DOHH2 (cell line): Measurements from ENCODE around the gene CENPC.

Experiments used
- H3F3A ChIP-seq: fragments of 200-600 bp; sonication (generic), shearing (Covaris generic); 2 replicates; pipeline ENCODE4 v1.6.0; 2016; ENCODE audit warnings: antibody characterized with exemption, mild to moderate bottlenecking; ENCODE audit not compliant: control insufficient read depth, insufficient read depth
- H3K27ac ChIP-seq: fragments of 200-600 bp; sonication (generic); 2 replicates; pipeline ENCODE4 v1.5.1; 2014; ENCODE audit warnings: low read depth, mild to moderate bottlenecking, low read length, moderate library complexity
- H3K27me3 ChIP-seq: fragments of 200-600 bp; sonication (generic); 2 replicates; pipeline ENCODE4 v1.6.1; 2014; ENCODE audit warnings: mild to moderate bottlenecking, low read length, mixed read lengths; ENCODE audit not compliant: control insufficient read depth
- H3K36me3 ChIP-seq: fragments of 200-600 bp; sonication (generic); 2 replicates; pipeline ENCODE4 v1.6.1; 2014; ENCODE audit warnings: mild to moderate bottlenecking, low read length, moderate library complexity, mixed read lengths; ENCODE audit not compliant: control insufficient read depth
- H3K4me1 ChIP-seq: fragments of 200-600 bp; sonication (generic); 2 replicates; pipeline ENCODE4 v1.6.1; 2014; ENCODE audit warnings: mild to moderate bottlenecking, low read length, mixed read lengths; ENCODE audit not compliant: control insufficient read depth
- H3K4me2 ChIP-seq: fragments of 200-600 bp; sonication (generic); 2 replicates; pipeline ENCODE4 v1.6.0; 2014; ENCODE audit warnings: mild to moderate bottlenecking, low read length, moderate library complexity
- H3K4me3 ChIP-seq: fragments of 200-600 bp; sonication (generic); 2 replicates; pipeline ENCODE4 v1.5.1; 2014; ENCODE audit warnings: mild to moderate bottlenecking, low read length, mixed read lengths
- H3K79me2 ChIP-seq: fragments of 200-600 bp; sonication (generic); 2 replicates; pipeline ENCODE4 v1.6.1; 2014; ENCODE audit warnings: mild to moderate bottlenecking, low read length, mixed read lengths; ENCODE audit not compliant: control insufficient read depth
- H3K9me2 ChIP-seq: fragments of 200-600 bp; sonication (generic); replicated peaks from 2 replicates; pipeline ENCODE4 v1.6.1; 2014; ENCODE audit warnings: mild to moderate bottlenecking, low read length, mixed read lengths; ENCODE audit not compliant: control insufficient read depth
- H3K9me3 ChIP-seq: fragments of 200-600 bp; sonication (generic); 2 replicates; pipeline ENCODE4 v1.6.1; 2014; ENCODE audit warnings: antibody characterized with exemption, low read length, mixed read lengths; ENCODE audit not compliant: control insufficient read depth, insufficient read depth
- H4K20me1 ChIP-seq: fragments of 200-600 bp; sonication (generic); 2 replicates; pipeline ENCODE4 v1.6.0; 2014; ENCODE audit warnings: low read depth, mild to moderate bottlenecking, antibody characterized with exemption, low read length, moderate library complexity; ENCODE audit not compliant: control insufficient read depth, insufficient read depth
- EZH2phosphoT487 ChIP-seq: fragments of 200-600 bp; sonication (generic); IDR thresholded peaks from 2 replicates; pipeline ENCODE4 v1.6.1; 2017; ENCODE audit warnings: borderline replicate concordance, mild to moderate bottlenecking, antibody characterized with exemption, low read length, moderate library complexity, mixed read lengths
- TF ChIP-seq, protein P1 (sequence below): fragments of 200-600 bp; sonication (generic); IDR thresholded peaks from one replicate; pipeline ENCODE4 v1.5.1; 2014; ENCODE audit warnings: antibody characterized with exemption, mild to moderate bottlenecking, low read depth, low read length; ENCODE audit not compliant: poor library complexity, severe bottlenecking

CENPC gene

DNA sequence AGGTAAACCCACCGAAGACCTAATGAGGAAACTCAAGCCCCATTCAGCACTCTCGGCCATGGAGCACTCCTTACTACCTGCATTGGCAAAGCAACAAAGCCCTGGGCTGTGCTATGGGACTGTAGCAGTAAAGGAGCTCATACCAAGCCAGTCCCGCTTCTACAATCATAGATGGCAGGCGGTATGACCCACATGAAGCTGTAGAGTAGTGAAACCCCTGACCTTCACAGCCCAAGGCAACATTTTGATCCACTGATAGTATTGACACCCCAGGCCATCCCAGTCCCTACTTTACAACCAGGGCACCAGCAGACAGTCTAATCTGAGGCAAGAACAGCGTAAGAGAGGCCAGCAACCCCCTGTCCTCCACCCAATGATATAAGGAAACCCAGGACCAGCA, 25.2 kb downstream of the CENPC start:
- H3K79me2 ChIP-seq = peaks cover 57% of the 10 kb centered on the region
- no peaks in the 10 kb centered on the region; the same call in 1 of the 2 replicates for H3F3A ChIP-seq
- no peak overlapping the region for H3K4me2 ChIP-seq
- no peak overlapping the region for H3K27ac ChIP-seq
- no peaks in the 10 kb centered on the region for H3K9me2 ChIP-seq
- no peak for TF ChIP-seq EZH2phosphoT487
- TF ChIP-seq, protein P1, sequence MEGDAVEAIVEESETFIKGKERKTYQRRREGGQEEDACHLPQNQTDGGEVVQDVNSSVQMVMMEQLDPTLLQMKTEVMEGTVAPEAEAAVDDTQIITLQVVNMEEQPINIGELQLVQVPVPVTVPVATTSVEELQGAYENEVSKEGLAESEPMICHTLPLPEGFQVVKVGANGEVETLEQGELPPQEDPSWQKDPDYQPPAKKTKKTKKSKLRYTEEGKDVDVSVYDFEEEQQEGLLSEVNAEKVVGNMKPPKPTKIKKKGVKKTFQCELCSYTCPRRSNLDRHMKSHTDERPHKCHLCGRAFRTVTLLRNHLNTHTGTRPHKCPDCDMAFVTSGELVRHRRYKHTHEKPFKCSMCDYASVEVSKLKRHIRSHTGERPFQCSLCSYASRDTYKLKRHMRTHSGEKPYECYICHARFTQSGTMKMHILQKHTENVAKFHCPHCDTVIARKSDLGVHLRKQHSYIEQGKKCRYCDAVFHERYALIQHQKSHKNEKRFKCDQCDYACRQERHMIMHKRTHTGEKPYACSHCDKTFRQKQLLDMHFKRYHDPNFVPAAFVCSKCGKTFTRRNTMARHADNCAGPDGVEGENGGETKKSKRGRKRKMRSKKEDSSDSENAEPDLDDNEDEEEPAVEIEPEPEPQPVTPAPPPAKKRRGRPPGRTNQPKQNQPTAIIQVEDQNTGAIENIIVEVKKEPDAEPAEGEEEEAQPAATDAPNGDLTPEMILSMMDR = no peak
- H3K36me3 ChIP-seq = peaks cover 80% of the 10 kb centered on the region
- H3K27me3 ChIP-seq = no peaks in the 10 kb centered on the region
- no peak overlapping the region for H3K4me3 ChIP-seq
- no peaks in the 10 kb centered on the region for H3K9me3 ChIP-seq
- H3K4me1 ChIP-seq = no peaks in the 10 kb centered on the region
- H4K20me1 ChIP-seq = no peaks in the 10 kb centered on the region

DNA sequence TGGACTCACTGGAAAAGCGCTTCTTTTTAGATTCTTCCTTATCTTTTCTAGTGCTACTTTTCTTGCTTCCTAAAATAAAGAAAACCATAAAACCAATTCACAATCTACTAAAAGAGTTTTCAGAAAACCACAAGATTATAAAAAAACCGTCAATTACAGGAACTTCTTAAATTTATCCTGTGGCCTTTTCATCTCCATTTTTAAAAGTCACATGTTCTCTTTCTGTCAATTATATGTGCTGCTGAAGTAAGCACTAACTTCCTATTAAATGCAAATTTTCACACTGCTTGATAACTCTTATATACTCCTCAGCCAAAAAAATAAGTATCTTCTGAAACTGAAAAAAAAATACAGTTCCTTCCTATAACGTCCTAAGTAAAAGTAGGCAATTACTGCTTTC, 32.8 kb downstream of the CENPC start:
- no peaks in the 10 kb centered on the region; the same call in 1 of the 2 replicates for H3F3A ChIP-seq
- H3K27ac ChIP-seq = peak overlapping the region; percentile 22
- H3K9me2 ChIP-seq = no peaks in the 10 kb centered on the region
- no peaks in the 10 kb centered on the region for H3K27me3 ChIP-seq
- H3K36me3 ChIP-seq = peaks cover 90% of the 10 kb centered on the region
- peaks cover 46% of the 10 kb centered on the region for H3K79me2 ChIP-seq
- H4K20me1 ChIP-seq = no peaks in the 10 kb centered on the region
- no peak for TF ChIP-seq EZH2phosphoT487
- TF ChIP-seq, protein P1 = no peak
- H3K9me3 ChIP-seq = no peaks in the 10 kb centered on the region
- H3K4me1 ChIP-seq = peaks cover 19% of the 10 kb centered on the region
- peak overlapping the region; percentile 3 for H3K4me3 ChIP-seq
- peak overlapping the region; percentile 10 for H3K4me2 ChIP-seq

DNA sequence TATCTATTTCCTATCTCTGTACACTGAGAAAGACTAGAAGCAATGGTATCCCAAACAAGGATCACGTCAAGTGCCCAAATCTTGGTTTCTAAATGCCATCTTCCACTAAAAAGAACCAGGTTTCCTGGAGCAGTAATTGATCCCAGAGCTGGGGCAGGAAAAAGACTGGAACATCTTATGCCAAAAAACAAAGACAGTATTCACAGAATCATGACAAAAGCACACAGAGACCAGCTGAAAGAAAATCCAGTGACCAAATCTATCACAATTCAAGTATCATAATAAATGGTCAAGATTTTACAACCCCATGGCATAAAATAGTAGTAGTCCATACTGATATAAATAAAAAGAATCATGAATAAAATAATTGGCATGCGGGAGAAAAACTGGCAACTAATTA, 44.9 kb downstream of the CENPC start:
- Histone ChIP-seq H3K4me1 (no peaks in the 10 kb centered on the region), H3F3A (no peaks in the 10 kb centered on the region), H3K27me3 (no peaks in the 10 kb centered on the region), H3K9me3 (no peaks in the 10 kb centered on the region), H3K27ac (no peak overlapping the region), H3K79me2 (peaks cover 50% of the 10 kb centered on the region), H3K9me2 (no peaks in the 10 kb centered on the region), H3K4me2 (no peak overlapping the region), H3K36me3 (peaks cover 81% of the 10 kb centered on the region), H3K4me3 (no peak overlapping the region), H4K20me1 (no peaks in the 10 kb centered on the region)
- TF ChIP-seq, protein P1 = no peak
- TF ChIP-seq EZH2phosphoT487 = no peak

DNA sequence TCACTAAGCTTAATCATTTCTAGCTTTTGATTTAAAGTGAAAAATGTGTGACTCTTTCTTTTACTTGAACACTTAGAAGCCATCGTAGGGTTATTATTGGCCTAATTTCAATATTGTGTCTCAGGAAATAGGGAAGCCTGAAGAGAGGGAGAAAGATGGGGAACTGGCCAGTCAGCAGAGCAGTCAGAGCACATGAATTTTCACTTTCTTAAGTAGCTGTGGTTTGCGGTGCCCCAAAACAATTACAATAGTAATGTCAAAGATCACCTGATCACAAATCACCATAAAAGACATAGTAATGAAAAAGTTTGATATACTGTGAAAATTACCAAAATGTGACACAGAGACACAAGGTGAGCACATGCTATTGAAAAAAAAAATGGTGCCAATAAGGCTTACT, 45.5 kb downstream of the CENPC start:
- H3K9me2 ChIP-seq = no peaks in the 10 kb centered on the region
- H3K36me3 ChIP-seq = peaks cover 81% of the 10 kb centered on the region
- H3K4me3 ChIP-seq = no peak overlapping the region
- TF ChIP-seq EZH2phosphoT487 = no peak
- TF ChIP-seq, protein P1 = no peak
- no peaks in the 10 kb centered on the region for H3K4me1 ChIP-seq
- H3K4me2 ChIP-seq = no peak overlapping the region
- peaks cover 47% of the 10 kb centered on the region for H3K79me2 ChIP-seq
- H3K27me3 ChIP-seq = no peaks in the 10 kb centered on the region
- H3K9me3 ChIP-seq = no peaks in the 10 kb centered on the region
- H3K27ac ChIP-seq = no peak overlapping the region
- H3F3A ChIP-seq = no peaks in the 10 kb centered on the region
- no peaks in the 10 kb centered on the region for H4K20me1 ChIP-seq
